ENCODE data around the gene DPP6.

The DPP6 gene

GRCh38 chr7:154259396-154259795 is 207.2 kb downstream of the DPP6 start:
- Histone ChIP-seq H3K4me1 (ENCODE audit: low read depth, poor library complexity, severe bottlenecking) (no peaks in the 10 kb centered on the region), H3K4me2 (no peak overlapping the region), H3K79me2 (ENCODE audit: insufficient read depth, low read depth) (no peaks in the 10 kb centered on the region), H3K27ac (no peak overlapping the region), H4K20me1 (ENCODE audit: insufficient read depth) (no peaks in the 10 kb centered on the region), H3K27me3 (ENCODE audit: insufficient read depth, low read depth) (no peaks in the 10 kb centered on the region), H3K36me3 (ENCODE audit: insufficient read depth) (no peaks in the 10 kb centered on the region), H2AFZ (ENCODE audit: low read depth) (no peak overlapping the region), H3K9ac (no peak overlapping the region), H3K4me3 (IDR thresholded peaks at IDR 0.05; ENCODE audit: insufficient read depth, low read depth, low read length) (no peak overlapping the region)
- TF ChIP-seq CTCF (conservative IDR thresholded peaks at IDR 0.05; ENCODE audit: low read depth, low read length) = no peak

DNA sequence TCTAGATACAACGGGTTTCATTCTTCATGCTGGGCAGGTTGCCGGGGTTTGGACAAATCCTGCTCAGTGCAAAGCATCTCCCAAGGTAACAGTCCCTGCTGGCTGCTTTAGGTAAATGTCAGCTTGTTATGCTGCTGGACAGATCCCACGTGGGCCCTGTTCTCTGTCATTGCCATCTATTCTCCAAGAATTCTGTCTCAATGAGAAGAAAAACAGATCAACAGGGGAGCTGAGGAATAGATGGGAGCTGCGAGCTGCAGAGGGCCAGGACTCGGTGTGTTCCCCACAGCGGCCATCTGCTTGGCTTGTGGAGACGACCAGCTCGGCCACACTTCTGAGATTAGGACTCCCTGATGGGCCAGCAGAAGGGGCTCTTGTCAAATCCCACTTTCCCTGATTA is 235.2 kb downstream of the DPP6 start:
- no peaks in the 10 kb centered on the region for H4K20me1 ChIP-seq (ENCODE audit: insufficient read depth)
- H3K36me3 ChIP-seq (ENCODE audit: insufficient read depth) = no peaks in the 10 kb centered on the region
- H3K79me2 ChIP-seq (ENCODE audit: insufficient read depth, low read depth) = no peaks in the 10 kb centered on the region
- no peak overlapping the region for H2AFZ ChIP-seq (ENCODE audit: low read depth)
- no peak for TF ChIP-seq CTCF (conservative IDR thresholded peaks at IDR 0.05; ENCODE audit: low read depth, low read length)
- H3K9ac ChIP-seq = no peak overlapping the region
- no peaks in the 10 kb centered on the region for H3K27me3 ChIP-seq (ENCODE audit: insufficient read depth, low read depth)
- H3K4me1 ChIP-seq (ENCODE audit: low read depth, poor library complexity, severe bottlenecking) = no peaks in the 10 kb centered on the region
- H3K4me2 ChIP-seq = no peak overlapping the region
- H3K27ac ChIP-seq = no peak overlapping the region
- H3K4me3 ChIP-seq (IDR thresholded peaks at IDR 0.05; ENCODE audit: insufficient read depth, low read depth, low read length) = no peak overlapping the region

GRCh38 chr7:154289119-154289518 is 236.9 kb downstream of the DPP6 start:
- Histone ChIP-seq H3K4me3 (IDR thresholded peaks at IDR 0.05; ENCODE audit: insufficient read depth, low read depth, low read length) (no peak overlapping the region), H2AFZ (ENCODE audit: low read depth) (no peak overlapping the region), H3K4me2 (no peak overlapping the region), H3K27me3 (ENCODE audit: insufficient read depth, low read depth) (no peaks in the 10 kb centered on the region), H3K36me3 (ENCODE audit: insufficient read depth) (no peaks in the 10 kb centered on the region), H3K9ac (no peak overlapping the region), H3K4me1 (ENCODE audit: low read depth, poor library complexity, severe bottlenecking) (no peaks in the 10 kb centered on the region), H3K27ac (no peak overlapping the region), H3K79me2 (ENCODE audit: insufficient read depth, low read depth) (no peaks in the 10 kb centered on the region), H4K20me1 (ENCODE audit: insufficient read depth) (no peaks in the 10 kb centered on the region)
- no peak for TF ChIP-seq CTCF (conservative IDR thresholded peaks at IDR 0.05; ENCODE audit: low read depth, low read length)

GRCh38 chr7:154296443-154296842 is 244.2 kb downstream of the DPP6 start:
- Histone ChIP-seq H3K36me3 (ENCODE audit: insufficient read depth) (no peaks in the 10 kb centered on the region), H3K4me3 (IDR thresholded peaks at IDR 0.05; ENCODE audit: insufficient read depth, low read depth, low read length) (no peak overlapping the region), H4K20me1 (ENCODE audit: insufficient read depth) (no peaks in the 10 kb centered on the region), H3K9ac (no peak overlapping the region), H3K27me3 (ENCODE audit: insufficient read depth, low read depth) (no peaks in the 10 kb centered on the region), H3K4me2 (no peak overlapping the region), H3K27ac (no peak overlapping the region), H3K79me2 (ENCODE audit: insufficient read depth, low read depth) (no peaks in the 10 kb centered on the region), H2AFZ (ENCODE audit: low read depth) (no peak overlapping the region), H3K4me1 (ENCODE audit: low read depth, poor library complexity, severe bottlenecking) (no peaks in the 10 kb centered on the region)
- no peak for TF ChIP-seq CTCF (conservative IDR thresholded peaks at IDR 0.05; ENCODE audit: low read depth, low read length)

GRCh38 chr7:154299736-154300135 is 247.5 kb downstream of the DPP6 start:
- no peak overlapping the region for H3K9ac ChIP-seq
- no peak for TF ChIP-seq CTCF (conservative IDR thresholded peaks at IDR 0.05; ENCODE audit: low read depth, low read length)
- H3K4me1 ChIP-seq (ENCODE audit: low read depth, poor library complexity, severe bottlenecking) = no peaks in the 10 kb centered on the region
- H3K27me3 ChIP-seq (ENCODE audit: insufficient read depth, low read depth) = no peaks in the 10 kb centered on the region
- H4K20me1 ChIP-seq (ENCODE audit: insufficient read depth) = no peaks in the 10 kb centered on the region
- H3K36me3 ChIP-seq (ENCODE audit: insufficient read depth) = no peaks in the 10 kb centered on the region
- H3K79me2 ChIP-seq (ENCODE audit: insufficient read depth, low read depth) = no peaks in the 10 kb centered on the region
- no peak overlapping the region for H3K4me3 ChIP-seq (IDR thresholded peaks at IDR 0.05; ENCODE audit: insufficient read depth, low read depth, low read length)
- no peak overlapping the region for H3K27ac ChIP-seq
- no peak overlapping the region for H2AFZ ChIP-seq (ENCODE audit: low read depth)
- no peak overlapping the region for H3K4me2 ChIP-seq
